Spleen (tissue), 7 donors: ENCODE results near the gene FCHO2.

Experiments
- POLR2A ChIP-seq, 3 donors: fragments of 450-650 bp; IDR thresholded peaks; one replicate each; pipeline ENCODE4 v1.5.1; 2017; ENCODE audit warnings: antibody characterized with exemption in 3 of 3, mild to moderate bottlenecking in 1 of 3
- POLR2AphosphoS5 ChIP-seq, 3 donors: sonication (generic); formaldehyde crosslinking; IDR thresholded peaks; one replicate each; pipeline ENCODE4 v1.5.1; 2017; ENCODE audit warnings: antibody characterized with exemption in 3 of 3
- TF ChIP-seq, protein P1 (sequence below), 11 experiments: fragments of 200-600 bp in 7 of 11; fragments of 450-650 bp in 4 of 11; sonication (generic) in 4 of 11; IDR thresholded peaks in 8 of 11; conservative IDR thresholded peaks in 3 of 11; 1 replicate in 7 of 11; 2 replicates in 4 of 11; pipeline versions ENCODE4 v1.4.0 to v1.8.0; 2016 to 2021; ENCODE audit warnings: antibody characterized with exemption in 11 of 11, inconsistent platforms in 4 of 11, mild to moderate bottlenecking in 1 of 11
- donor health status: DM: no; HTN: no; CAD: no; lungs with moderate emphysema.
- donor health status: DM: no; HTN: no; CAD: no.
- donor health status: DM: no; HTN: no; CAD: no.

DNA sequence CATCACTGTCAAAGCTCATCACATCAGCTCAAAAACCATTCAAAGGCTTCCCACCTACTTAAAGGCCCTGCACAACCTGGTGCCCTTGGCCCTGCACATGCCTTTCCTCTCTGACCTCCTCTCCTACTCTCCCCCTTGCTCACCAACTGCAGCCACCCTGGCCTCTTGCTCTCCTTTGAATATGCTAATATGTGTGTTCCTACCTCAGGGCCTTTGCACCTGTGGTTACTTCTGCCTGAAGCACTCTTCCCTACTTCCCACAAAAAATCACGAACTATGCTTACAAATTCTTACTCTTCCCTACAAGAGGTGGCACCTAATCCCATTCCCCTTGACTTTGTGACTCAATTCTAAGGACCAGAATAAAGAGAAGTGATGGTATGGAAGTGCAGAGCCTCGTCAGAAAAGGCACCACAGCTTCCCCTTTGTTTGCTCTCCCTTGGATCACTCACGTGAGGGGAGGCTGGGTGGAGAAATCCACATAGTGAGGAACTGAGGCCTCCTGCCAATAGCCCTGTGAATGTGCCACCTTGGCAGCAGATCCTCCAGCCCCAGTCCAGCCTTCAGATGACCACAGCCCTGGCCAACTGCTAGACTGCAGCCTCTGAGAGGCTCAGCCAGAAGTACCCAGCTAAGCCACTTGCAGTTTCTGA lies 161.4 kb downstream of the FCHO2 start:
- TF ChIP-seq, protein P1, sequence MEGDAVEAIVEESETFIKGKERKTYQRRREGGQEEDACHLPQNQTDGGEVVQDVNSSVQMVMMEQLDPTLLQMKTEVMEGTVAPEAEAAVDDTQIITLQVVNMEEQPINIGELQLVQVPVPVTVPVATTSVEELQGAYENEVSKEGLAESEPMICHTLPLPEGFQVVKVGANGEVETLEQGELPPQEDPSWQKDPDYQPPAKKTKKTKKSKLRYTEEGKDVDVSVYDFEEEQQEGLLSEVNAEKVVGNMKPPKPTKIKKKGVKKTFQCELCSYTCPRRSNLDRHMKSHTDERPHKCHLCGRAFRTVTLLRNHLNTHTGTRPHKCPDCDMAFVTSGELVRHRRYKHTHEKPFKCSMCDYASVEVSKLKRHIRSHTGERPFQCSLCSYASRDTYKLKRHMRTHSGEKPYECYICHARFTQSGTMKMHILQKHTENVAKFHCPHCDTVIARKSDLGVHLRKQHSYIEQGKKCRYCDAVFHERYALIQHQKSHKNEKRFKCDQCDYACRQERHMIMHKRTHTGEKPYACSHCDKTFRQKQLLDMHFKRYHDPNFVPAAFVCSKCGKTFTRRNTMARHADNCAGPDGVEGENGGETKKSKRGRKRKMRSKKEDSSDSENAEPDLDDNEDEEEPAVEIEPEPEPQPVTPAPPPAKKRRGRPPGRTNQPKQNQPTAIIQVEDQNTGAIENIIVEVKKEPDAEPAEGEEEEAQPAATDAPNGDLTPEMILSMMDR (IDR thresholded peaks at IDR 0.05 in 8 of 11, conservative IDR thresholded peaks at IDR 0.05 in 3 of 11) = no peak
- TF ChIP-seq POLR2A (IDR thresholded peaks at IDR 0.05) = no peak
- TF ChIP-seq POLR2AphosphoS5 (IDR thresholded peaks at IDR 0.05) = no peak
